Activated naive CD8-positive, alpha-beta T cell treated with anti-CD3 and anti-CD28 coated beads, Interleukin-2, amount 50 U/mL, for 16 hours (primary cell): ENCODE results near the gene MATR3.
"Not testable (repeated sequence)": the region's sequence is repeated elsewhere in the genome, so short reads cannot be mapped to it uniquely, and the experiment has no call there.

Source experiments
- DNase-seq: peaks from one replicate; pipeline ENCODE4 v3.0.0-alpha.2; 2020; ENCODE audit warnings: low read depth, low spot score

The MATR3 gene

GRCh38 chr5:139293507-139294373, at the start of gene MATR3:
Gene MATR3 (plus strand): TSS chr5:139293740. CDS start chr5:139307416, 13,676 bp downstream.
- peak; percentile 83 for DNase-seq

- no peak for DNase-seq
Measured at GRCh38 chr5:139245637-139246339, 47.8 kb upstream of the MATR3 start.

- peak; percentile 7 for DNase-seq
Measured at GRCh38 chr5:139246394-139246793, 47.1 kb upstream of the MATR3 start.

- DNase-seq, result no peak
Measured at GRCh38 chr5:139248826-139249453, 44.6 kb upstream of the MATR3 start.

- DNase-seq, result no peak
Measured at GRCh38 chr5:139251281-139251687, 42.3 kb upstream of the MATR3 start.

- no peak for DNase-seq
Measured at GRCh38 chr5:139251695-139252288, 41.7 kb upstream of the MATR3 start.

- no peak for DNase-seq
Measured at GRCh38 chr5:139253115-139253514, 40.4 kb upstream of the MATR3 start.

- no peak for DNase-seq
Measured at GRCh38 chr5:139256820-139257219, 36.7 kb upstream of the MATR3 start.

GRCh38 chr5:139262059-139262741, 31.3 kb upstream of the MATR3 start:
- DNase-seq, result no peak

- DNase-seq, result peak; percentile 63
Measured at GRCh38 chr5:139262742-139263445, 30.6 kb upstream of the MATR3 start.

- no peak for DNase-seq
Measured at GRCh38 chr5:139263536-139263935, 30.0 kb upstream of the MATR3 start.

- DNase-seq, result no peak
Measured at GRCh38 chr5:139263946-139264345, 29.6 kb upstream of the MATR3 start.

- no peak for DNase-seq
Measured at GRCh38 chr5:139265001-139265400, 28.5 kb upstream of the MATR3 start.

GRCh38 chr5:139266236-139266635, 27.3 kb upstream of the MATR3 start:
- DNase-seq, result no peak

- no peak for DNase-seq
Measured at GRCh38 chr5:139267481-139267880, 26.1 kb upstream of the MATR3 start.

GRCh38 chr5:139268364-139269202, 25.0 kb upstream of the MATR3 start:
- no peak for DNase-seq

GRCh38 chr5:139270718-139271117, 22.8 kb upstream of the MATR3 start:
- not testable (repeated sequence) for DNase-seq

- DNase-seq, result no peak
Measured at GRCh38 chr5:139271201-139272027, 22.1 kb upstream of the MATR3 start.
